Measurements from ENCODE around the gene UBE3D. TPM values are rescaled to one million over a fixed set of nuclear protein-coding genes. Genes with fewer than 3 reads are reported as not detected.

The UBE3D gene
- total RNA-seq, 1 donor from 2014 or later: 12.1 TPM

DNA sequence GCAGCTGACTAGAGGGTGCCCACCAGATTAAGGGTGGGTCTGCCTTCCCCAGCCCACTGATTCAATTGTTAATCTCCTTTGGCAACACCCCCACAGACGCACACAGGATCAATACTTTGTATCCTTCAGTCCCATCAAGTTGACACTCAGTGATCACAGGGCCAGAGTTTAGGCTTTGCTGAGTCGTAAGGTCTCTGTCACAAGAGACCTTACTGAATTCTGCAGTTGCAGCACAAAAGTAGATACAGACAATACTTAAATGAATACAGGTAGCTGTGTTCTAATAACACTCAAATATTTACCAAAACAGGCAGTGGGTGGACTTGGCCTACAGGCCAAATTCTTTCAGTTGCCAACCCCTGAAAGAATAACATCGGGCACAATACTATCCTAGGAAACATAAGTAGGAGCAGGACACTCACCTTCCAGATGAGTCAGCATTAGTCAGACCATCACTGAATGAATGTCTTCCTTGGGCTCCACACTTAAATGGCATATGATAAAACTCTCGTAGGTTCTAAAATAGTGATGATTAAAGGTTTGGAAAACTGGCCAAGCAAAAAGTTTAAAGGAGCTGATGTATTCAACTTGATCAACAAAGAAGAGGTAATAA lies 190.0 kb downstream of the UBE3D start:
- no peaks in the 10 kb centered on the region for H3K36me3 Mint-ChIP-seq (ENCODE audit: low read depth, unreplicated experiment)
- no peaks in the 10 kb centered on the region for H3K27me3 Mint-ChIP-seq (ENCODE audit: unreplicated experiment)
- no peak overlapping the region for H3K4me3 Mint-ChIP-seq (ENCODE audit: unreplicated experiment)
- DNase-seq (ENCODE audit: low spot score): no peak
- no peaks in the 10 kb centered on the region for H3K9me3 Mint-ChIP-seq (ENCODE audit: unreplicated experiment)
- TF ChIP-seq, protein P1, sequence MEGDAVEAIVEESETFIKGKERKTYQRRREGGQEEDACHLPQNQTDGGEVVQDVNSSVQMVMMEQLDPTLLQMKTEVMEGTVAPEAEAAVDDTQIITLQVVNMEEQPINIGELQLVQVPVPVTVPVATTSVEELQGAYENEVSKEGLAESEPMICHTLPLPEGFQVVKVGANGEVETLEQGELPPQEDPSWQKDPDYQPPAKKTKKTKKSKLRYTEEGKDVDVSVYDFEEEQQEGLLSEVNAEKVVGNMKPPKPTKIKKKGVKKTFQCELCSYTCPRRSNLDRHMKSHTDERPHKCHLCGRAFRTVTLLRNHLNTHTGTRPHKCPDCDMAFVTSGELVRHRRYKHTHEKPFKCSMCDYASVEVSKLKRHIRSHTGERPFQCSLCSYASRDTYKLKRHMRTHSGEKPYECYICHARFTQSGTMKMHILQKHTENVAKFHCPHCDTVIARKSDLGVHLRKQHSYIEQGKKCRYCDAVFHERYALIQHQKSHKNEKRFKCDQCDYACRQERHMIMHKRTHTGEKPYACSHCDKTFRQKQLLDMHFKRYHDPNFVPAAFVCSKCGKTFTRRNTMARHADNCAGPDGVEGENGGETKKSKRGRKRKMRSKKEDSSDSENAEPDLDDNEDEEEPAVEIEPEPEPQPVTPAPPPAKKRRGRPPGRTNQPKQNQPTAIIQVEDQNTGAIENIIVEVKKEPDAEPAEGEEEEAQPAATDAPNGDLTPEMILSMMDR (IDR thresholded peaks at IDR 0.05; ENCODE audit: unreplicated experiment): no peak
- peaks cover 6% of the 10 kb centered on the region for H3K4me1 Mint-ChIP-seq (ENCODE audit: unreplicated experiment)
- H3K27ac Mint-ChIP-seq (ENCODE audit: unreplicated experiment): no peak overlapping the region

GRCh38 chr6:82874867-82875266 lies 190.8 kb downstream of the UBE3D start:
- Mint-ChIP-seq H3K4me1 (ENCODE audit: unreplicated experiment) (peaks cover 6% of the 10 kb centered on the region), H3K4me3 (ENCODE audit: unreplicated experiment) (no peak overlapping the region), H3K27me3 (ENCODE audit: unreplicated experiment) (no peaks in the 10 kb centered on the region), H3K27ac (ENCODE audit: unreplicated experiment) (no peak overlapping the region), H3K36me3 (ENCODE audit: low read depth, unreplicated experiment) (no peaks in the 10 kb centered on the region), H3K9me3 (ENCODE audit: unreplicated experiment) (no peaks in the 10 kb centered on the region)
- no peak for DNase-seq (ENCODE audit: low spot score)
- TF ChIP-seq, protein P1 (IDR thresholded peaks at IDR 0.05; ENCODE audit: unreplicated experiment): no peak

GRCh38 chr6:82872185-82872584 lies 193.5 kb downstream of the UBE3D start:
- peaks cover 6% of the 10 kb centered on the region for H3K4me1 Mint-ChIP-seq (ENCODE audit: unreplicated experiment)
- H3K4me3 Mint-ChIP-seq (ENCODE audit: unreplicated experiment): no peak overlapping the region
- H3K36me3 Mint-ChIP-seq (ENCODE audit: low read depth, unreplicated experiment): no peaks in the 10 kb centered on the region
- TF ChIP-seq, protein P1 (IDR thresholded peaks at IDR 0.05; ENCODE audit: unreplicated experiment): no peak
- no peak overlapping the region for H3K27ac Mint-ChIP-seq (ENCODE audit: unreplicated experiment)
- DNase-seq (ENCODE audit: low spot score): no peak
- H3K27me3 Mint-ChIP-seq (ENCODE audit: unreplicated experiment): no peaks in the 10 kb centered on the region
- H3K9me3 Mint-ChIP-seq (ENCODE audit: unreplicated experiment): no peaks in the 10 kb centered on the region

- H3K4me3 Mint-ChIP-seq (ENCODE audit: unreplicated experiment): no peak overlapping the region
- TF ChIP-seq, protein P1 (IDR thresholded peaks at IDR 0.05; ENCODE audit: unreplicated experiment): no peak
- no peak for DNase-seq (ENCODE audit: low spot score)
- no peak overlapping the region for H3K27ac Mint-ChIP-seq (ENCODE audit: unreplicated experiment)
- H3K4me1 Mint-ChIP-seq (ENCODE audit: unreplicated experiment): no peaks in the 10 kb centered on the region
- no peaks in the 10 kb centered on the region for H3K36me3 Mint-ChIP-seq (ENCODE audit: low read depth, unreplicated experiment)
- H3K27me3 Mint-ChIP-seq (ENCODE audit: unreplicated experiment): no peaks in the 10 kb centered on the region
- no peaks in the 10 kb centered on the region for H3K9me3 Mint-ChIP-seq (ENCODE audit: unreplicated experiment)
Observed at GRCh38 chr6:82870582-82871172, 195.0 kb downstream of the UBE3D start.

DNA sequence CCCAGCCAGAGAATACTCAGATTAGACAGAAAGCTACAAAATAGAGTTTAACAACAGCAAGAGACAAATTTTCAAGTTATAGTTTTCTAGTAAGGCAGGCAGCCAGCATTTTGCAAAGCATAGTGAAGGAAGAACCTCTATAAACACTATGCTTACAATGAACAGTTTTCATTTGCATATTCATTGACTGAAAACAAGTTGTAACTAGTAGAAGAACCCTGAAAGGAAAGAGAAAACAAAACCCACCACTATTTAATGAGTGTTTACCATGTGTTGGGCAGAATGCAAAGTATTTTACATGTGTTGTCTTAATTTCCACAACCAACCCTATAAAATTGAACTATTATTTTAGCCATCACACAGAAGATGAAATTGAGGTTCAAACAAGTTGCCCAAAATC lies 196.1 kb downstream of the UBE3D start:
- Mint-ChIP-seq H3K27ac (ENCODE audit: unreplicated experiment) (no peak overlapping the region), H3K4me3 (ENCODE audit: unreplicated experiment) (no peak overlapping the region), H3K27me3 (ENCODE audit: unreplicated experiment) (no peaks in the 10 kb centered on the region), H3K36me3 (ENCODE audit: low read depth, unreplicated experiment) (no peaks in the 10 kb centered on the region), H3K4me1 (ENCODE audit: unreplicated experiment) (no peaks in the 10 kb centered on the region), H3K9me3 (ENCODE audit: unreplicated experiment) (no peaks in the 10 kb centered on the region)
- TF ChIP-seq, protein P1 (IDR thresholded peaks at IDR 0.05; ENCODE audit: unreplicated experiment): no peak
- DNase-seq (ENCODE audit: low spot score): no peak
